Osteocyte (in vitro differentiated cells): ENCODE data around the gene ECHS1. TPM values are rescaled to one million over a fixed set of nuclear protein-coding genes. Genes with fewer than 3 reads are reported as not detected.

Source experiments
- DNase-seq: peaks from one replicate; pipeline ENCODE4 v3.0.0; 2021; ENCODE audit warnings: mixed read lengths; ENCODE audit not compliant: unreplicated experiment; ENCODE audit errors: extremely low spot score
- H3K27ac Mint-ChIP-seq: one replicate; pipeline ENCODE4 v1.8.0; 2021; ENCODE audit warnings: mild to moderate bottlenecking, mixed read lengths; ENCODE audit not compliant: unreplicated experiment
- H3K27me3 Mint-ChIP-seq: one replicate; pipeline ENCODE4 v1.8.0; 2021; ENCODE audit warnings: mixed read lengths; ENCODE audit not compliant: unreplicated experiment
- H3K36me3 Mint-ChIP-seq: one replicate; pipeline ENCODE4 v1.8.0; 2021; ENCODE audit warnings: mixed read lengths; ENCODE audit not compliant: unreplicated experiment
- H3K4me1 Mint-ChIP-seq: one replicate; pipeline ENCODE4 v1.8.0; 2021; ENCODE audit warnings: mixed read lengths; ENCODE audit not compliant: unreplicated experiment
- H3K4me3 Mint-ChIP-seq: one replicate; pipeline ENCODE4 v1.8.0; 2021; ENCODE audit warnings: mild to moderate bottlenecking, moderate library complexity, mixed read lengths; ENCODE audit not compliant: unreplicated experiment
- H3K9me3 Mint-ChIP-seq: one replicate; pipeline ENCODE4 v1.8.0; 2021; ENCODE audit warnings: mixed read lengths; ENCODE audit not compliant: unreplicated experiment
- CTCF ChIP-seq: fragments of 200-600 bp; sonication (generic); IDR thresholded peaks from 2 replicates; pipeline ENCODE4 v1.5.0; 2021; ENCODE audit warnings: antibody characterized with exemption, mild to moderate bottlenecking, moderate library complexity
- total RNA-seq: library from RNA; stranded (reverse); gene quantifications from 2 replicates; pipeline ENCODE4 v1.2.1, GENCODE V29; 2021

Gene ECHS1
- total RNA-seq, 1 donor from 2014 or later = 65.1 TPM

- Mint-ChIP-seq H3K36me3 (peaks cover 1% of the 10 kb centered on the region), H3K27me3 (no peaks in the 10 kb centered on the region), H3K4me1 (no peaks in the 10 kb centered on the region), H3K27ac (no peak overlapping the region), H3K4me3 (no peak overlapping the region), H3K9me3 (no peaks in the 10 kb centered on the region)
- no peak for DNase-seq
- TF ChIP-seq CTCF = no peak
Measured at GRCh38 chr10:133353988-133354605, 19.1 kb downstream of the ECHS1 start.

- no peak for DNase-seq
- H3K27ac Mint-ChIP-seq = no peak overlapping the region
- H3K27me3 Mint-ChIP-seq = no peaks in the 10 kb centered on the region
- H3K4me3 Mint-ChIP-seq = no peak overlapping the region
- no peak for TF ChIP-seq CTCF
- H3K4me1 Mint-ChIP-seq = no peaks in the 10 kb centered on the region
- H3K36me3 Mint-ChIP-seq = peaks cover 1% of the 10 kb centered on the region
- no peaks in the 10 kb centered on the region for H3K9me3 Mint-ChIP-seq
Measured at GRCh38 chr10:133353202-133353959, 19.8 kb downstream of the ECHS1 start.

- H3K4me1 Mint-ChIP-seq = no peaks in the 10 kb centered on the region
- no peak overlapping the region for H3K4me3 Mint-ChIP-seq
- H3K36me3 Mint-ChIP-seq = peaks cover 1% of the 10 kb centered on the region
- H3K27me3 Mint-ChIP-seq = no peaks in the 10 kb centered on the region
- TF ChIP-seq CTCF = no peak
- DNase-seq = no peak
- H3K9me3 Mint-ChIP-seq = no peaks in the 10 kb centered on the region
- no peak overlapping the region for H3K27ac Mint-ChIP-seq
Measured at GRCh38 chr10:133351408-133352318, 21.5 kb downstream of the ECHS1 start.

- Mint-ChIP-seq H3K27ac (no peak overlapping the region), H3K4me3 (no peak overlapping the region), H3K4me1 (no peaks in the 10 kb centered on the region), H3K9me3 (no peaks in the 10 kb centered on the region), H3K36me3 (no peaks in the 10 kb centered on the region), H3K27me3 (no peaks in the 10 kb centered on the region)
- no peak for TF ChIP-seq CTCF
- DNase-seq = no peak
Measured at GRCh38 chr10:133350950-133351329, 22.2 kb downstream of the ECHS1 start.
